GM13976 (cell line): ENCODE data around the gene TNFRSF1A.

Experiments used
- DNase-seq: peaks from one replicate; pipeline ENCODE4 v3.0.0; 2012; ENCODE audit warnings: low spot score
- in situ Hi-C: fragments of 300-500 bp; cut with MboI; formaldehyde crosslinking; loops from one replicate; pipeline ENCODE4 v1.12.0; 2022; ENCODE audit warnings: low sequenced_read_pairs, mixed read lengths, inconsistent platforms; ENCODE audit not compliant: unreplicated experiment
- TF ChIP-seq, protein P1 (sequence below): IDR thresholded peaks from 2 replicates; pipeline ENCODE4 v1.5.1; 2012; ENCODE audit warnings: borderline replicate concordance, mild to moderate bottlenecking; ENCODE audit not compliant: insufficient read depth; ENCODE audit errors: extremely low read depth, missing control alignments, control extremely low read depth

The TNFRSF1A gene

GRCh38 chr12:6358881-6359280 is 17.0 kb upstream of the TNFRSF1A start:
- in situ Hi-C loops: no loop called here
- no peak for DNase-seq
- TF ChIP-seq, protein P1, sequence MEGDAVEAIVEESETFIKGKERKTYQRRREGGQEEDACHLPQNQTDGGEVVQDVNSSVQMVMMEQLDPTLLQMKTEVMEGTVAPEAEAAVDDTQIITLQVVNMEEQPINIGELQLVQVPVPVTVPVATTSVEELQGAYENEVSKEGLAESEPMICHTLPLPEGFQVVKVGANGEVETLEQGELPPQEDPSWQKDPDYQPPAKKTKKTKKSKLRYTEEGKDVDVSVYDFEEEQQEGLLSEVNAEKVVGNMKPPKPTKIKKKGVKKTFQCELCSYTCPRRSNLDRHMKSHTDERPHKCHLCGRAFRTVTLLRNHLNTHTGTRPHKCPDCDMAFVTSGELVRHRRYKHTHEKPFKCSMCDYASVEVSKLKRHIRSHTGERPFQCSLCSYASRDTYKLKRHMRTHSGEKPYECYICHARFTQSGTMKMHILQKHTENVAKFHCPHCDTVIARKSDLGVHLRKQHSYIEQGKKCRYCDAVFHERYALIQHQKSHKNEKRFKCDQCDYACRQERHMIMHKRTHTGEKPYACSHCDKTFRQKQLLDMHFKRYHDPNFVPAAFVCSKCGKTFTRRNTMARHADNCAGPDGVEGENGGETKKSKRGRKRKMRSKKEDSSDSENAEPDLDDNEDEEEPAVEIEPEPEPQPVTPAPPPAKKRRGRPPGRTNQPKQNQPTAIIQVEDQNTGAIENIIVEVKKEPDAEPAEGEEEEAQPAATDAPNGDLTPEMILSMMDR: no peak

- TF ChIP-seq, protein P1: no peak
- DNase-seq: no peak
- in situ Hi-C loops: no loop called here
Observed at GRCh38 chr12:6356374-6356820, 14.5 kb upstream of the TNFRSF1A start.

- no peak for DNase-seq
- in situ Hi-C loops: no loop called here
- TF ChIP-seq, protein P1: no peak
Observed at GRCh38 chr12:6355491-6356373, 13.9 kb upstream of the TNFRSF1A start.

DNA sequence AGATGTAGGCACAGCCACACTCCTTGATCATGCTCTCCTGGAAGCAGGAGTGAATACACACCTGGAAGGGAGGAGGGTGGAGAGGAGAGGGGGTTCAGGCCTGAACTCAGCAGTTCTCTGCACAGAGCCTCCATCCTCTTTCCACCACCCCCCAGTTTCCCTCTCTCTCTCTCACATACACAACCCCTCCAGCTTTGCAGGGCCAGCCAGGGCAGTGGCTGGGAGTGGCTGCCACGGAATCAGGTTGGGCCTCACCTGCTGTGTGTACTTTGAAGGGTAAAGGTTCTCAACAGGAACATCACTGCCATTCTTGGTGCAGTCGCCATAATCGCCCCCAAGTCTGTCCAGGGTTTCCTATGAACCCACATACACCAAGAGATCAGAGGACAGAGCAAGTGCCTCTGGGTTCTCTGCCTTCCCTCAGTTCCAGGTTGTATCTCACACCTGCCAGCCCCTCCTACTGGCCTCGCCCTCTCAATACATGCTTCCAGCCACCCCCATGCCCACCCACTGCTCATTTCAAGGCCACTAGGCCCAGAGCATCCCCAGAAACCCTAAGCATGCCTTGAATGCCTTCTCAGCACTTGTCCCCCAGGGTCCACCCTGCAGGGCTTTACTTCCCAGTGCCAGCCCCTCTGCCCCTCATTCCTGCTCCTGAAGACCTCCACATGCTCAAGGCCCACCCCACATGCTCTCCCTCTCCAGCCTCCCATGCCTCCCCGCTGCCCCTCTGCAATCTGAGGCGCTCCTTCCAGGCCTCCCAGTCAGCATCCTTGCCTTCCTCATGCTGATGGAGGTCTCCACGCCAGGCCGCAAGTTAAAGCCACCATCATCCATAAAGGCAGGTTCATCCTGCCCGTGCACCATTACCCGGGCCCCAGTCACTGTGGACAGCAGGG is 12.9 kb upstream of the TNFRSF1A start:
- DNase-seq: no peak
- in situ Hi-C loops: no loop called here
- TF ChIP-seq, protein P1: no peak

- in situ Hi-C loops: no loop called here
- no peak for DNase-seq
- TF ChIP-seq, protein P1: no peak
Observed at GRCh38 chr12:6352193-6353173, 10.6 kb upstream of the TNFRSF1A start.
